OCI-LY3 (cell line): ENCODE measurements around the gene ADAM10.

Source experiments
- H2AFZ ChIP-seq: fragments of 200-600, 300-600 bp; shearing (Covaris generic); 2 replicates; pipeline ENCODE4 v1.6.0; 2014; ENCODE audit warnings: antibody characterized with exemption, low read depth, low read length
- H3K27ac ChIP-seq: fragments of 200-600, 300-600 bp; sonication (generic); 2 replicates; pipeline ENCODE4 v1.5.1; 2014; ENCODE audit warnings: mild to moderate bottlenecking, low read length, moderate library complexity, mixed read lengths
- H3K27me3 ChIP-seq: fragments of 200-600, 300-600 bp; sonication (generic); 2 replicates; pipeline ENCODE4 v1.6.1; 2014; ENCODE audit warnings: low read depth, low read length, mixed read lengths
- H3K36me3 ChIP-seq: fragments of 200-600, 300-600 bp; sonication (generic); replicated peaks from 2 replicates; pipeline ENCODE3; 2014; ENCODE audit warnings: low read depth, low read length, mixed read lengths
- H3K4me1 ChIP-seq: fragments of 300-600, 200-600 bp; sonication (generic); 2 replicates; pipeline ENCODE4 v1.6.1; 2014; ENCODE audit warnings: low read length, mixed read lengths
- H3K4me2 ChIP-seq: fragments of 200-600, 300-600 bp; sonication (generic); 2 replicates; pipeline ENCODE4 v1.6.1; 2014; ENCODE audit warnings: low read length, mixed read lengths
- H3K4me3 ChIP-seq: fragments of 300-600, 200-600 bp; sonication (generic); 2 replicates; pipeline ENCODE4 v1.5.1; 2014; ENCODE audit warnings: antibody characterized with exemption, mild to moderate bottlenecking, low read length, moderate library complexity
- H3K79me2 ChIP-seq: fragments of 300-600, 200-600 bp; shearing (Covaris generic); 2 replicates; pipeline ENCODE4 v1.6.1; 2014; ENCODE audit warnings: mild to moderate bottlenecking, low read length, mixed read lengths
- H3K9ac ChIP-seq: fragments of 300-600, 200-600 bp; shearing (Covaris generic); 2 replicates; pipeline ENCODE4 v1.6.0; 2014; ENCODE audit warnings: mild to moderate bottlenecking, low read length, moderate library complexity
- H3K9me3 ChIP-seq: fragments of 200-600, 300-600 bp; shearing (Covaris generic); 2 replicates; pipeline ENCODE4 v1.6.1; 2014; ENCODE audit warnings: low read length, mixed read lengths; ENCODE audit not compliant: insufficient read depth
- H4K20me1 ChIP-seq: fragments of 200-600, 300-600 bp; sonication (generic); 2 replicates; pipeline ENCODE4 v1.6.1; 2016; ENCODE audit warnings: low read length, mixed read lengths; ENCODE audit not compliant: insufficient read depth
- EZH2phosphoT487 ChIP-seq: fragments of 200-600 bp; shearing (Covaris generic); IDR thresholded peaks from 2 replicates; pipeline ENCODE4 v1.6.1; 2018; ENCODE audit warnings: antibody characterized with exemption, mixed run types, low read depth
- TF ChIP-seq, protein P1 (sequence below): fragments of 200-600, 300-600 bp; sonication (generic); IDR thresholded peaks from 2 replicates; pipeline ENCODE4 v1.5.1; 2014; ENCODE audit warnings: antibody characterized with exemption, low read length, low read depth

ADAM10 gene

DNA sequence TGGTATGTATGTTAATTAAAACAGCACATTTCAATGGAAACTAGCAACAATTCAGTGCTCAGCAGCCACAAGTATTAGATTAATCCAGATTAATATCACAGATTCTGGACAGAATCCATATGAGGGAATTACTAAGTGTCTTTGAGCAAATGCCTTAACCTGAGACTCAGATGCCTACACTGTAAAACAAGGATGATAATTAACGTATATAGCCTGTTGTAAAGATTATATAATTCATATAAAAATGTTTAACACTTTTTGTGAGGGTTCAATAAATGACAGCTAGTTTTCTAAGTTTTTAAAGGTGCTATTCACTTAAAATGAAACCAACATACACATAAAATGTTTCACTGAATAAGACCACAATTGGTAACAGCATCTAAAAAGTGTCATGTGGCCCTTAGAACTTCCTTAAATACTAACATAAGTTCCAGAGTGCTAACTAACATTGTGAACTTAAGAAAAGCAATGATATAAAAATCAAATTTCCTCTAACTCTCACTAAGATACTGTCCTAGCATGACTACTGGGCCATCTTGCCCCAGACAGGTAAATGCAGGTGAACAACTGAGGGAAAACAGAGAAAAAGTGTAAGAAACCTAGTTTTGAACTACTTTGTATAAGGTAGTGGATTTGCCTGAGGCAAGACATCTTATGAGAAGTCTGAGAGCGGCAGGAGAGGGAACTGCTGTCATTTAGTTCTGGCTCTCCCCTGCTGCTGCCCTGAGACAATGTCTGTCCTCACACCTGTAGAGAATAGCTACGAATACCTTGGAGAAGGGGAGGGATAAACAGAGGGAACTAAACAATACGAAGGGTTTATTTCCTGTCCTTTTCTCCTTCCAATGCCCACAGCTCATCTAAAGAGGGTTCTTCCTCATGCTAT lies 151.3 kb downstream of the ADAM10 start:
- no peak overlapping the region for H3K4me2 ChIP-seq
- no peak overlapping the region for H3K4me3 ChIP-seq
- H3K36me3 ChIP-seq: peaks cover 13% of the 10 kb centered on the region
- H4K20me1 ChIP-seq: no peaks in the 10 kb centered on the region
- TF ChIP-seq EZH2phosphoT487: no peak
- TF ChIP-seq, protein P1, sequence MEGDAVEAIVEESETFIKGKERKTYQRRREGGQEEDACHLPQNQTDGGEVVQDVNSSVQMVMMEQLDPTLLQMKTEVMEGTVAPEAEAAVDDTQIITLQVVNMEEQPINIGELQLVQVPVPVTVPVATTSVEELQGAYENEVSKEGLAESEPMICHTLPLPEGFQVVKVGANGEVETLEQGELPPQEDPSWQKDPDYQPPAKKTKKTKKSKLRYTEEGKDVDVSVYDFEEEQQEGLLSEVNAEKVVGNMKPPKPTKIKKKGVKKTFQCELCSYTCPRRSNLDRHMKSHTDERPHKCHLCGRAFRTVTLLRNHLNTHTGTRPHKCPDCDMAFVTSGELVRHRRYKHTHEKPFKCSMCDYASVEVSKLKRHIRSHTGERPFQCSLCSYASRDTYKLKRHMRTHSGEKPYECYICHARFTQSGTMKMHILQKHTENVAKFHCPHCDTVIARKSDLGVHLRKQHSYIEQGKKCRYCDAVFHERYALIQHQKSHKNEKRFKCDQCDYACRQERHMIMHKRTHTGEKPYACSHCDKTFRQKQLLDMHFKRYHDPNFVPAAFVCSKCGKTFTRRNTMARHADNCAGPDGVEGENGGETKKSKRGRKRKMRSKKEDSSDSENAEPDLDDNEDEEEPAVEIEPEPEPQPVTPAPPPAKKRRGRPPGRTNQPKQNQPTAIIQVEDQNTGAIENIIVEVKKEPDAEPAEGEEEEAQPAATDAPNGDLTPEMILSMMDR: no peak
- H3K4me1 ChIP-seq: peaks cover 21% of the 10 kb centered on the region
- no peaks in the 10 kb centered on the region for H3K79me2 ChIP-seq
- H3K27ac ChIP-seq: no peak overlapping the region
- H3K9ac ChIP-seq: no peak overlapping the region
- H2AFZ ChIP-seq: no peak overlapping the region
- H3K9me3 ChIP-seq: no peaks in the 10 kb centered on the region
- H3K27me3 ChIP-seq: no peaks in the 10 kb centered on the region

DNA sequence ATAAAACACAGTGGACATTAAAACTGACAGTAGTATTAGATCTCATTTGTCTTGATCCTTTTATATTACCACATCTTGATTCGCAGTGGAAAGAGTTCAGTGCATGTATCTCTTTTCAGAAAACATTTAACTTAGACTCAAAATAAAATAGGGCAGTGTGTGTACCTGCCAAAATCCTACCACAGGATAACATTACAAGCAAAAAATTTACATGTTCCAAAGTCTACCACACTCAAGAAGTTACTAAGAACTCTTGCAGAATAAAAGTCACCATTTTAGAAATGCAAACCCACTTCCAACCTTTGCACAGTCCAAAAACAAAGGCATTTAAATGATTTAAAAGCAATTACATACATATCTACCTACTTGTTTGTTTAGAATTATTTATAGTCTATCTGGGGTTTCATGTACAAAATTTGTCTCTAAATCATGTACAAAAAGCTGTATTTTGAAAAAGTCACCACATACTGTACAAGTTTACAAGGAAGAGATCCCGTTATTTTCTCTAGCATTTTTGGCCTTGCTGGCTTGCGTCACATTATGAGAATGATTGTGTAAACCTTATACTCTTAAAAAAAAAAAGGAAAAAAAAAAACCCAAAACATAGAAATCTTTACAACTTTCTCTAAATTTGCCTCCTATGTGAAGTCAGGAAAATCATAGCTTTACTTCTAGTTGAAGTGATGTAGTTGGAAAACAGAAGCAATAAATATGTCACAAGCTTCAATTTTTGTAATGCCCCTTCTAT lies 153.8 kb downstream of the ADAM10 start:
- Histone ChIP-seq H3K27ac (no peak overlapping the region), H2AFZ (no peak overlapping the region), H3K4me3 (no peak overlapping the region), H3K4me2 (no peak overlapping the region), H3K36me3 (peaks cover 10% of the 10 kb centered on the region), H3K27me3 (no peaks in the 10 kb centered on the region), H3K9ac (no peak overlapping the region), H3K79me2 (no peaks in the 10 kb centered on the region), H3K4me1 (peaks cover 21% of the 10 kb centered on the region), H3K9me3 (no peaks in the 10 kb centered on the region), H4K20me1 (no peaks in the 10 kb centered on the region)
- TF ChIP-seq, protein P1: no peak
- TF ChIP-seq EZH2phosphoT487: no peak

DNA sequence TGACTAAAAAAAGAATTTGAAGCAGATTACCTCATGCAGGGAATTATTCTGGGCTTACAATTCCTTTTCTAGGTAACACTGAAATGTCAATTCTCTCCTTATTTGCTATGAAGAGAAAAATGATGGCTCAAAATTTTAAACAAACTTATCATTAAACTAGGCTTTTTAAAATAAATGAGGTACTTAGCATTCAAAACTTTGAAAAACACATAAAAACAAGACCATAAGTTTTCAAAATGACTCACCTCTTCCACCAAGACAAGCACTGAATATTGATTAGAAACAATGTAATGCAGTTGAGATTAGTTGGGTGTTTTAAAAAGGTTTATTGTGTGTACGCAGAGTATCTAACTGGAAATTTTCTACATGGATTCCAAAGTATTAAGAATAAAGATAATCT lies 154.6 kb downstream of the ADAM10 start:
- Histone ChIP-seq H2AFZ (no peak overlapping the region), H3K4me2 (peak overlapping the region; percentile 11; the same call in 1 of the 2 replicates), H3K9ac (no peak overlapping the region), H3K27ac (no peak overlapping the region), H3K4me1 (peaks cover 21% of the 10 kb centered on the region), H3K9me3 (no peaks in the 10 kb centered on the region), H3K27me3 (no peaks in the 10 kb centered on the region), H3K36me3 (peaks cover 10% of the 10 kb centered on the region), H4K20me1 (no peaks in the 10 kb centered on the region), H3K79me2 (no peaks in the 10 kb centered on the region), H3K4me3 (no peak overlapping the region)
- TF ChIP-seq, protein P1: no peak
- no peak for TF ChIP-seq EZH2phosphoT487

DNA sequence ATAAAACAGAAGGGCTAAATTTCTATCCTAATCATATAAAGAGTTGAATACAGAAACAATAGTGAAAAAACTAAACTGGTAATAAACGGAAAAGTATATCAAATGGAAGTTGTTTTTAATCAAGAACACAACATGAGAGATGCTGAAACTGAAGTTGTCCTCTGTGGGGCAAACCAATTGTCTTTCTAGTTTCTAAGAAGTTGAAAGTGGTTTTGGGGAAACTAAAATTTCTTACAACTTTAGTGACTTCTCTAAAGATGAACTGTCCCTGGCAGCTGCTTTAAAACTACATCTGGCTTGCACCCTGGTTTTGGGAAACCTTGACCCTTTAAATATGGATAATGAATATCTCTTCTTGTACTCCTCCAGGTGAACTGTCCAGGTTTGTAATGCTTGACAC lies 155.6 kb downstream of the ADAM10 start:
- TF ChIP-seq, protein P1: no peak
- TF ChIP-seq EZH2phosphoT487: no peak
- Histone ChIP-seq H3K4me3 (no peak overlapping the region), H3K79me2 (no peaks in the 10 kb centered on the region), H2AFZ (no peak overlapping the region), H3K9ac (no peak overlapping the region), H3K36me3 (peaks cover 10% of the 10 kb centered on the region), H3K27me3 (no peaks in the 10 kb centered on the region), H4K20me1 (no peaks in the 10 kb centered on the region), H3K4me1 (peaks cover 21% of the 10 kb centered on the region), H3K9me3 (no peaks in the 10 kb centered on the region), H3K27ac (no peak overlapping the region), H3K4me2 (0 out of 2 replicates have a peak overlapping the region, but pooled peaks have one; percentile 2)
